ENCODE measurements around the gene POU3F1. TPM values are rescaled to one million over a fixed set of nuclear protein-coding genes. Genes with fewer than 3 reads are reported as not detected.

The POU3F1 gene
- total RNA-seq, 1 donor from 2014 or later: 2.8 TPM

DNA sequence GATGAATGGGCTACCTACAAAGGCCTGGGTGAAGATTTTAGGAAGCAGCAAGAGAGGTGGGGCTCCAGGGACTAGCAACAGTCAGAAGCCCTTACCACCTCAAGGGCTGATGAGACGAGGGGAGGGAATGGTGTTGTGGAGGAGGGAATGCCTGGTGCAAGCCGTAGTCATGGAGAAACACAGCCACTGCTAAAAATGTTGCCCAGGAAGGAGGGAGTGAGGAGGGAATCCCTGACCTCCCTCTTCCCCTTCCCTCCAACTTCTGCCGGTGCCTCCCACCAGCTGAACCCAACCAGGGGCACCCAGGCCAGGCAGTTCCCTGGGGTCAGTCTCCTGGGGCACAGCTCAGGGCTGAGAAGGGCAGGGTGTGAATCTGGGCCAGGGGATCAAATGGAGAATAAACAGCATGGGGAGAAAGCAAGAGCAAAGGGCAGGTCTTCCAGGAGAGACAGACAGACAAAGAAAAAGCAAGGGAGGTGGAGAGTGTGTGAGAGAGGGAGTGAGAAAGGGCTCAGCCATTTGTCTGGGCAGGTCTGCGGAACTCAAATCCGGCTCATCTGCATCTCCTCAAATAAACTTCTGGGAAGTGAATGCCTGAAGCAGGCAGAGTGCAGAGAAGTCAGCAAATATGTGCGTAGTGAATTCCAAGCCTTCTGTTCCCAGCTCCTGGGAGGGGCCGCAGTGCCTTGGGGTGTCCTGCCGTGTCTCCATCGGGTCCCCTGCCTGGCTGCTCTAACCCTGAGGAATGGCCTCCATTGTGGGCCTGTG lies 27.1 kb upstream of the POU3F1 start:
- TF ChIP-seq, protein P1, sequence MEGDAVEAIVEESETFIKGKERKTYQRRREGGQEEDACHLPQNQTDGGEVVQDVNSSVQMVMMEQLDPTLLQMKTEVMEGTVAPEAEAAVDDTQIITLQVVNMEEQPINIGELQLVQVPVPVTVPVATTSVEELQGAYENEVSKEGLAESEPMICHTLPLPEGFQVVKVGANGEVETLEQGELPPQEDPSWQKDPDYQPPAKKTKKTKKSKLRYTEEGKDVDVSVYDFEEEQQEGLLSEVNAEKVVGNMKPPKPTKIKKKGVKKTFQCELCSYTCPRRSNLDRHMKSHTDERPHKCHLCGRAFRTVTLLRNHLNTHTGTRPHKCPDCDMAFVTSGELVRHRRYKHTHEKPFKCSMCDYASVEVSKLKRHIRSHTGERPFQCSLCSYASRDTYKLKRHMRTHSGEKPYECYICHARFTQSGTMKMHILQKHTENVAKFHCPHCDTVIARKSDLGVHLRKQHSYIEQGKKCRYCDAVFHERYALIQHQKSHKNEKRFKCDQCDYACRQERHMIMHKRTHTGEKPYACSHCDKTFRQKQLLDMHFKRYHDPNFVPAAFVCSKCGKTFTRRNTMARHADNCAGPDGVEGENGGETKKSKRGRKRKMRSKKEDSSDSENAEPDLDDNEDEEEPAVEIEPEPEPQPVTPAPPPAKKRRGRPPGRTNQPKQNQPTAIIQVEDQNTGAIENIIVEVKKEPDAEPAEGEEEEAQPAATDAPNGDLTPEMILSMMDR (conservative IDR thresholded peaks at IDR 0.05): no peak
- Mint-ChIP-seq H3K4me1 (ENCODE audit: unreplicated experiment) (peaks cover 9% of the 10 kb centered on the region), H3K27ac (no peak overlapping the region), H3K27me3 (peaks cover 56% of the 10 kb centered on the region), H3K4me3 (no peak overlapping the region), H3K36me3 (no peaks in the 10 kb centered on the region), H3K9me3 (no peaks in the 10 kb centered on the region)
- no peak for DNase-seq (ENCODE audit: extremely low spot score, unreplicated experiment)

DNA sequence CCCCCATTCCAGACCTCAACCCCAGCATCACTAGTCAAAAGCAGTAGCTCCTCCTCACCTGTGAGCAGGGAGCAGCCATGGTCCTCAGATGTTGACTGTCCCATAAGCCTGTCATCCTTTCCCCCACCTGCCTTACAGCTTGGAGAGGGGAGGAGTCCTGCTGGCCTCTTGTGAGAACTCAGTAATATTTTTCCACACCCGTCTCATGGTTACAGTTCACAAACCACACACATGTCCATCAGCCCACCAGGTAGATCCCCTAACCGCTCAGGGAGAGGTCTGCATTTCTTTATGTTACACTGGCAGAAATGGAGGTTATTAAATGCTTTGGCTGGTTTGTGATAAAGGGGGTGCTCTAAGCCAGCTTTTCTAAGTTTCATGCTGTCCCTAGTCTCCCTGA lies 26.3 kb upstream of the POU3F1 start:
- Mint-ChIP-seq H3K27ac (no peak overlapping the region), H3K4me1 (ENCODE audit: unreplicated experiment) (peaks cover 9% of the 10 kb centered on the region), H3K9me3 (no peaks in the 10 kb centered on the region), H3K36me3 (no peaks in the 10 kb centered on the region), H3K27me3 (peaks cover 61% of the 10 kb centered on the region), H3K4me3 (no peak overlapping the region)
- TF ChIP-seq, protein P1 (conservative IDR thresholded peaks at IDR 0.05): no peak
- DNase-seq (ENCODE audit: extremely low spot score, unreplicated experiment): no peak

DNA sequence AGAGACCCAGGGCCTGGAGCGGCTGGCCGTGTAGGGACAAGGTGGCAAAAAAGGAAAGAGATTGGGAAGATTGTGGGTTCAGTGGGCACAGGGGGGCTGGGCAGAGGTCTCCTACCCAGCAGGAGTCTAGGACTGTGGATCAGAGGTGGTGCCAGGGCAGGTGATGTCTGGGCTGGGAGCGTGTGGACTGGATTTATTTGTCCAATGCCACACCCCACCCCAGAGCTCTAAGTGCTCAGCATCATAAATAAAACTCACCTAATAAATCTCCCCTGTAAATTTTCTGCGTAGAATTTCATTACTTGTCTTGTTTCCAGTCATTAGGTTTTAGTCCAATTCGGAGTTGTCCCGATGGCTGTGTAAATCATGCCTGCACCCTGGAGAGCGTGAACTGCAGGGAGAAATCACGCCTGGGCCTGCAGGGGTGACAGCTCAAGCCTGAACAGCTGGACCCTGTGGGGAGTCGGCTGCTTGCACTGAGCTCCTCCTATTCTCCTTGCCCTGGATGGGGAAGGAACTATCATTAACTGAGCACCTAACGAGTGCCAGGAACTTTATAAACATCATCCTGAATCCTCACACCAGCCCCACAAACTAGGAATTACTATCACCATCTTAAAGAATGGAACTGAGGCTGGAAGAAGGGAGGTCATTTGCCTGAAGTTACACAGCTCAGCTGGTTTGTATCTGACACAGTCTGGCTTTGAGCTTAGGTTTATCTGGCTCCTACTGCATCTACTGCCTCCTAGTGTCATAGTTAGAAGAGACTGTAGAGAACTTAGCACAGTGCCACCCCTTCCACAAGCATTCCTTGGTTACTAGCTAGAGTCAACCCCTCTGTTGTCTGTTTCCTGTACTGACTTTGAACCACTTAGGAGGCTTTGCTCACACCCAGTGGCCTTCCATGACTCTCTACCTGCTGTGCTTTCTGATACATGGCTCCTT lies 25.0 kb upstream of the POU3F1 start:
- Mint-ChIP-seq H3K27ac (no peak overlapping the region), H3K4me1 (ENCODE audit: unreplicated experiment) (peaks cover 9% of the 10 kb centered on the region), H3K9me3 (no peaks in the 10 kb centered on the region), H3K4me3 (no peak overlapping the region), H3K36me3 (no peaks in the 10 kb centered on the region), H3K27me3 (peaks cover 69% of the 10 kb centered on the region)
- no peak for DNase-seq (ENCODE audit: extremely low spot score, unreplicated experiment)
- TF ChIP-seq, protein P1 (conservative IDR thresholded peaks at IDR 0.05): peak; percentile 50

DNA sequence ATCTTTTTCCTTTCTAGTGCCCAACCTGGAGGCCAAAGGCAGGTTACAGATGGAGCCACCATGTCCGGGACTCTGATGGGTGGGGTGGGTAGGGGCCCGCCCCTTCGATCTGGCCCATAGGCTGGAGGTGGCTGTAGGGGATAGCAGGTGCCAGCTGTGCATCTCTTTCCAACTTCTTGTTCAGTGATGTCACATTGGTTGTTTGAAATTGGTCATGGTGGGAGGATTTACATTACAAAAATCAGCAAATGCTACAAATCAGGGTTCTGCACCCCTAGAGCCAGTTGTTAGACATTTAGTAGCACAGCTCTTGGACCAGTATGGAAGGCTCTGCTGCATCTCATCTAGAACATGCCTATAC lies 22.4 kb upstream of the POU3F1 start:
- Mint-ChIP-seq H3K36me3 (no peaks in the 10 kb centered on the region), H3K4me3 (no peak overlapping the region), H3K9me3 (no peaks in the 10 kb centered on the region), H3K4me1 (ENCODE audit: unreplicated experiment) (peaks cover 9% of the 10 kb centered on the region), H3K27ac (no peak overlapping the region), H3K27me3 (peaks cover 58% of the 10 kb centered on the region)
- TF ChIP-seq, protein P1 (conservative IDR thresholded peaks at IDR 0.05): no peak
- DNase-seq (ENCODE audit: extremely low spot score, unreplicated experiment): no peak

DNA sequence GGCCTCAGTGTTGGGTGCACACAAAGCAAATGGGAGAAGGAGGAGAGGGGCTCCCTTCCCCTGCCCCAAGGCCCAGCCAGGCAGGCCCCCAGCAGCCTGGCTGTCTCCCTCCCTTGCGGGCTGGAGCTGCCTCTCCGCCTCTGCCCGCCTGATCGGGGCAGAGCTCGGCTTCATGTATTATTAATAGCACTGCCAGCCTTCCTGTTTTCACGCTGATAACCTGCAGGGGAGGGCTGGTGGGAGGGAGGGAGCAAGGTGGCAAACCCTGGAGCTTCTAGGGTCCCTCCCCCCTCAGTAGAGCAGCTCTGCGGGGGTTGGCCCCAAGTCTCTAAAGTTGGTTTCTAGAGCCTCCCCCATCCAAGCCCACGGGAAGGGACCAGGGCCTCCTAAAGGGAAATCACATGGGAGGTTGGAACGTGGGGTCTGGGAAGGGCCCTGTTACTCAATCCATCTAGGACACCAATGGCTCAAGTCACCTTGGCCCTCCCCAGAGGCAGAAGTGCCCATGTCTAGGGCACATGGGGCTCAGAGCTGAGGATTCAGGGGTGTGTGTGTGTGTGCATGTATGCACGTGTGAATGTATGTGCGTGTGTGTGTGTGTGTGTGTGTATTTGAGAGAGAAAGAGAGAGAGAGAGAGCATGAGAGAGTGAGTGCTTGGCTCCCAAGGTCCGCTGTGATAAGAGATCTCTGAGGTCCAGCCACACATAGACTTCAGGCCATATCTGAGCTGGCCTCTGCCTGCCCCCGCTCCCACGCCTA lies 21.8 kb upstream of the POU3F1 start:
- Mint-ChIP-seq H3K4me3 (no peak overlapping the region), H3K36me3 (no peaks in the 10 kb centered on the region), H3K4me1 (ENCODE audit: unreplicated experiment) (peaks cover 3% of the 10 kb centered on the region), H3K27me3 (peaks cover 53% of the 10 kb centered on the region), H3K9me3 (no peaks in the 10 kb centered on the region), H3K27ac (no peak overlapping the region)
- no peak for DNase-seq (ENCODE audit: extremely low spot score, unreplicated experiment)
- TF ChIP-seq, protein P1 (conservative IDR thresholded peaks at IDR 0.05): no peak

Data from type B pancreatic cell (in vitro differentiated cells).